Activated B cell treated with CpG ODN at 0.5 μM for 24 hours (primary cell): ENCODE measurements around the gene SH3BP5. TPM values are rescaled to one million over a fixed set of nuclear protein-coding genes. Genes with fewer than 3 reads are reported as not detected.

Experiments
- ATAC-seq: fragments of 200-7000 bp; cut with Tn5 transposase; one replicate; pipeline ENCODE4 v1.10.0; 2021; ENCODE audit warnings: low read depth, mild to moderate bottlenecking, moderate library complexity
- CTCF ChIA-PET: fragments of 350-600 bp; sonication (Branson Sonifier 250); formaldehyde crosslinking; loops from one replicate; lab custom pipeline; 2021; ENCODE audit warnings: antibody characterized with exemption; lab: Charles Lee
- POLR2A ChIA-PET: fragments of 350-600 bp; sonication (Branson Sonifier 250); formaldehyde crosslinking; loops from one replicate; lab custom pipeline; 2021; ENCODE audit warnings: antibody characterized with exemption; lab: Charles Lee
- DNase-seq: peaks from one replicate; pipeline ENCODE4 v3.0.0; 2022
- H3K27ac Mint-ChIP-seq: one replicate; pipeline ENCODE4 v1.8.0; 2020; ENCODE audit warnings: mixed read lengths
- H3K27me3 Mint-ChIP-seq: one replicate; pipeline ENCODE4 v1.8.0; 2021; ENCODE audit warnings: mixed read lengths
- H3K36me3 Mint-ChIP-seq: one replicate; pipeline ENCODE4 v1.8.0; 2021; ENCODE audit warnings: low read depth, mixed read lengths
- H3K4me1 Mint-ChIP-seq: one replicate; pipeline ENCODE4 v1.8.0; 2021; ENCODE audit warnings: mixed read lengths
- H3K4me3 Mint-ChIP-seq: one replicate; pipeline ENCODE4 v1.8.0; 2020; ENCODE audit warnings: mild to moderate bottlenecking, mixed read lengths
- H3K9me3 Mint-ChIP-seq: one replicate; pipeline ENCODE4 v1.8.0; 2020; ENCODE audit warnings: mixed read lengths
- CTCF ChIP-seq: fragments of 200-600 bp; IDR thresholded peaks from one replicate; pipeline ENCODE4 v1.8.0; 2022; ENCODE audit warnings: antibody characterized with exemption, mild to moderate bottlenecking
- intact Hi-C: fragments of 100-400 bp; cut with micrococcal nuclease; formaldehyde crosslinking; loops from one replicate; pipeline ENCODE4 v1.15.1; 2024
- total RNA-seq: library from RNA; stranded (reverse); gene quantifications from 2 replicates; pipeline ENCODE4 v1.2.3, GENCODE V29; 2022

The SH3BP5 gene
- total RNA-seq, 1 donor from 2014 or later, result 66.0 TPM

GRCh38 chr3:15299036-15299435 is 33.4 kb downstream of the SH3BP5 start:
- Mint-ChIP-seq H3K27me3 (no peaks in the 10 kb centered on the region), H3K27ac (peak overlapping the region; percentile 4), H3K4me3 (no peak overlapping the region), H3K4me1 (peaks cover 88% of the 10 kb centered on the region), H3K36me3 (peaks cover 52% of the 10 kb centered on the region), H3K9me3 (no peaks in the 10 kb centered on the region)
- DNase-seq (no peak), ATAC-seq (no peak)
- CTCF ChIA-PET, result interaction anchor here (1.3 kb wide), 1 partner anchor 31 kb away, joined by 3 read pairs; no protein-coding TSS in a partner anchor
- TF ChIP-seq CTCF, result no peak
- intact Hi-C loops, result no loop called here
- POLR2A ChIA-PET, result interaction anchor here (0.8 to 1.2 kb wide), 5 partner anchors 9 to 76 kb away, joined by 3 to 5 read pairs (median 4); no protein-coding TSS in a partner anchor

GRCh38 chr3:15298504-15298903 is 33.9 kb downstream of the SH3BP5 start:
- no peaks in the 10 kb centered on the region for H3K9me3 Mint-ChIP-seq
- ATAC-seq, result no peak
- no peak for TF ChIP-seq CTCF
- peaks cover 88% of the 10 kb centered on the region for H3K4me1 Mint-ChIP-seq
- POLR2A ChIA-PET, result interaction anchor here (1.1 kb wide), 2 partner anchors 25 to 27 kb away, joined by 3 to 4 read pairs; no protein-coding TSS in a partner anchor
- peaks cover 47% of the 10 kb centered on the region for H3K36me3 Mint-ChIP-seq
- H3K27me3 Mint-ChIP-seq, result no peaks in the 10 kb centered on the region
- intact Hi-C loops, result no loop called here
- CTCF ChIA-PET, result interaction anchor here (1.3 kb wide), 1 partner anchor 31 kb away, joined by 3 read pairs; no protein-coding TSS in a partner anchor
- DNase-seq, result no peak
- H3K27ac Mint-ChIP-seq, result peak overlapping the region; percentile 4
- peak overlapping the region; percentile 0 for H3K4me3 Mint-ChIP-seq

GRCh38 chr3:15297608-15298350 is 34.6 kb downstream of the SH3BP5 start:
- peaks cover 89% of the 10 kb centered on the region for H3K4me1 Mint-ChIP-seq
- intact Hi-C loops, result no loop called here
- H3K27ac Mint-ChIP-seq, result peak overlapping the region; percentile 64
- H3K9me3 Mint-ChIP-seq, result no peaks in the 10 kb centered on the region
- CTCF ChIA-PET, result interaction anchor here (1.3 kb wide), 1 partner anchor 30 kb away, joined by 3 read pairs; no protein-coding TSS in a partner anchor
- peaks cover 42% of the 10 kb centered on the region for H3K36me3 Mint-ChIP-seq
- no peaks in the 10 kb centered on the region for H3K27me3 Mint-ChIP-seq
- no peak overlapping the region for H3K4me3 Mint-ChIP-seq
- DNase-seq, result no peak
- POLR2A ChIA-PET, result interaction anchor here (0.6 to 2.9 kb wide), 4 partner anchors 10 to 83 kb away, joined by 3 to 25 read pairs (median 4); partner anchors contain the start of gene SH3BP5
- ATAC-seq, result no peak
- TF ChIP-seq CTCF, result no peak

- ChIA-PET POLR2A (interaction anchor here (0.6 to 2.9 kb wide), 21 partner anchors 8 to 134 kb away, joined by 3 to 25 read pairs (median 6); partner anchors contain the start of genes CAPN7 and SH3BP5), CTCF (interaction anchor here (0.8 to 1.8 kb wide), 9 partner anchors 9 to 103 kb away, joined by 3 to 7 read pairs (median 4); partner anchors contain the start of gene SH3BP5)
- no peak for TF ChIP-seq CTCF
- intact Hi-C loops, result loop anchor here (1.0 kb wide), 1 partner anchor 23 kb away; no protein-coding TSS in a partner anchor
- no peaks in the 10 kb centered on the region for H3K9me3 Mint-ChIP-seq
- ATAC-seq, result peak; percentile 30
- DNase-seq, result no peak
- H3K4me1 Mint-ChIP-seq, result peaks cover 91% of the 10 kb centered on the region
- H3K27ac Mint-ChIP-seq, result peak overlapping the region; percentile 91
- peaks cover 19% of the 10 kb centered on the region for H3K36me3 Mint-ChIP-seq
- no peaks in the 10 kb centered on the region for H3K27me3 Mint-ChIP-seq
- peak overlapping the region; percentile 40 for H3K4me3 Mint-ChIP-seq
Observed at GRCh38 chr3:15295506-15295905, 36.9 kb downstream of the SH3BP5 start.
